MCF 10A (cell line): Measurements from ENCODE around the gene HHIP. TPM values are rescaled to one million over a fixed set of nuclear protein-coding genes. Genes with fewer than 3 reads are reported as not detected.

Source experiments
- Bru-seq: library from RNA; stranded (reverse); fragments of 400-500 nt; gene quantifications from one replicate; lab custom pipeline; 2021; lab: Mats Ljungman, UMichigan
- BruChase-seq, 2 experiments: library from RNA; stranded (reverse); fragments of 400-500 nt; gene quantifications; one replicate each; lab custom pipeline; 2021; lab: Mats Ljungman, UMichigan
- BruUV-seq: library from RNA; stranded (reverse); fragments of 400-500 nt; replicated peaks from 2 replicates; lab custom pipeline; 2021; lab: Mats Ljungman, UMichigan
- CTCF ChIA-PET: fragments of 300-600 bp; sonication (Branson Sonifier 250); formaldehyde crosslinking; extraction: SDS; loops from one replicate; lab custom pipeline; 2021; ENCODE audit warnings: antibody characterized with exemption, inconsistent platforms; lab: Yijun Ruan, JAX
- POLR2A ChIA-PET: fragments of 300-600, 350-650 bp; sonication (Branson Sonifier 250); formaldehyde crosslinking; extraction: SDS; loops from one replicate; lab custom pipeline; 2020; ENCODE audit warnings: antibody characterized with exemption, inconsistent platforms; lab: Yijun Ruan, JAX
- DNase-seq: peaks from one replicate; pipeline ENCODE4 v3.0.0-alpha.2; 2018; ENCODE audit not compliant: unreplicated experiment
- H3K27ac Mint-ChIP-seq: one replicate; pipeline ENCODE4 v1.8.0; 2022; ENCODE audit warnings: mild to moderate bottlenecking, low read depth, mixed read lengths; ENCODE audit not compliant: unreplicated experiment
- H3K27me3 Mint-ChIP-seq: one replicate; pipeline ENCODE4 v1.8.0; 2022; ENCODE audit warnings: mixed read lengths; ENCODE audit not compliant: insufficient read depth, unreplicated experiment
- H3K36me3 Mint-ChIP-seq: one replicate; pipeline ENCODE4 v1.8.0; 2022; ENCODE audit warnings: mild to moderate bottlenecking, moderate library complexity, mixed read lengths; ENCODE audit not compliant: insufficient read depth, unreplicated experiment
- H3K4me1 Mint-ChIP-seq: one replicate; pipeline ENCODE4 v1.8.0; 2022; ENCODE audit warnings: mixed read lengths; ENCODE audit not compliant: insufficient read depth, unreplicated experiment
- H3K4me3 Mint-ChIP-seq: one replicate; pipeline ENCODE4 v1.8.0; 2022; ENCODE audit warnings: mild to moderate bottlenecking, moderate library complexity, mixed read lengths; ENCODE audit not compliant: unreplicated experiment
- H3K9me3 Mint-ChIP-seq: one replicate; pipeline ENCODE4 v1.8.0; 2022; ENCODE audit warnings: mixed read lengths; ENCODE audit not compliant: unreplicated experiment
- intact Hi-C: fragments of 100-400 bp; cut with micrococcal nuclease; formaldehyde crosslinking; loops from 2 replicates; pipeline ENCODE4 v1.14.1; 2022
- long read RNA-seq: library from polyadenylated mRNA; stranded (forward); transcript quantifications from one replicate; pipeline ENCODE4 v2.0.0, GENCODE V29; 2022
- total RNA-seq: library from RNA; stranded (reverse); gene quantifications from 2 replicates; pipeline ENCODE4 v1.2.3, GENCODE V29; 2022
- TF ChIP-seq, protein P1 (sequence below): fragments of 200-600 bp; IDR thresholded peaks from one replicate; pipeline ENCODE4 v1.8.0; 2022; ENCODE audit warnings: antibody characterized with exemption, mild to moderate bottlenecking; ENCODE audit not compliant: unreplicated experiment

The HHIP gene, protein sequence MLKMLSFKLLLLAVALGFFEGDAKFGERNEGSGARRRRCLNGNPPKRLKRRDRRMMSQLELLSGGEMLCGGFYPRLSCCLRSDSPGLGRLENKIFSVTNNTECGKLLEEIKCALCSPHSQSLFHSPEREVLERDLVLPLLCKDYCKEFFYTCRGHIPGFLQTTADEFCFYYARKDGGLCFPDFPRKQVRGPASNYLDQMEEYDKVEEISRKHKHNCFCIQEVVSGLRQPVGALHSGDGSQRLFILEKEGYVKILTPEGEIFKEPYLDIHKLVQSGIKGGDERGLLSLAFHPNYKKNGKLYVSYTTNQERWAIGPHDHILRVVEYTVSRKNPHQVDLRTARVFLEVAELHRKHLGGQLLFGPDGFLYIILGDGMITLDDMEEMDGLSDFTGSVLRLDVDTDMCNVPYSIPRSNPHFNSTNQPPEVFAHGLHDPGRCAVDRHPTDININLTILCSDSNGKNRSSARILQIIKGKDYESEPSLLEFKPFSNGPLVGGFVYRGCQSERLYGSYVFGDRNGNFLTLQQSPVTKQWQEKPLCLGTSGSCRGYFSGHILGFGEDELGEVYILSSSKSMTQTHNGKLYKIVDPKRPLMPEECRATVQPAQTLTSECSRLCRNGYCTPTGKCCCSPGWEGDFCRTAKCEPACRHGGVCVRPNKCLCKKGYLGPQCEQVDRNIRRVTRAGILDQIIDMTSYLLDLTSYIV
- total RNA-seq (0.12 TPM in 1 of 2 replicates, not detected in the other), Bru-seq, nascent RNA (percentile 6 among the genes with signal in this experiment), BruChase-seq, experiment 1, labeled RNA remaining after a 6-hour chase (percentile 4 among the genes with signal in this experiment), BruChase-seq, experiment 2, labeled RNA remaining after a 2-hour chase (percentile 1 among the genes with signal in this experiment)
- long read RNA-seq = 0 reads

GRCh38 chr4:144645631-144646522 is at the start of gene HHIP:
HHIP (plus strand) TSS chr4:144646156; CDS start chr4:144646676, 520 bp downstream.
- Mint-ChIP-seq H3K4me3 (peak within 1 kb of the TSS; percentile 80), H3K4me1 (peaks cover 8% of the 10 kb centered on the region), H3K27me3 (peaks cover 14% of the 10 kb centered on the region), H3K27ac (no peak within 1 kb of the TSS), H3K9me3 (no peaks in the 10 kb centered on the region), H3K36me3 (no peaks in the 10 kb centered on the region)
- intact Hi-C loops = no loop called here
- ChIA-PET POLR2A (no interaction called here), CTCF (no interaction called here)
- BruUV-seq = no TSS peak
- peak; percentile 18 for DNase-seq
- TF ChIP-seq, protein P1, sequence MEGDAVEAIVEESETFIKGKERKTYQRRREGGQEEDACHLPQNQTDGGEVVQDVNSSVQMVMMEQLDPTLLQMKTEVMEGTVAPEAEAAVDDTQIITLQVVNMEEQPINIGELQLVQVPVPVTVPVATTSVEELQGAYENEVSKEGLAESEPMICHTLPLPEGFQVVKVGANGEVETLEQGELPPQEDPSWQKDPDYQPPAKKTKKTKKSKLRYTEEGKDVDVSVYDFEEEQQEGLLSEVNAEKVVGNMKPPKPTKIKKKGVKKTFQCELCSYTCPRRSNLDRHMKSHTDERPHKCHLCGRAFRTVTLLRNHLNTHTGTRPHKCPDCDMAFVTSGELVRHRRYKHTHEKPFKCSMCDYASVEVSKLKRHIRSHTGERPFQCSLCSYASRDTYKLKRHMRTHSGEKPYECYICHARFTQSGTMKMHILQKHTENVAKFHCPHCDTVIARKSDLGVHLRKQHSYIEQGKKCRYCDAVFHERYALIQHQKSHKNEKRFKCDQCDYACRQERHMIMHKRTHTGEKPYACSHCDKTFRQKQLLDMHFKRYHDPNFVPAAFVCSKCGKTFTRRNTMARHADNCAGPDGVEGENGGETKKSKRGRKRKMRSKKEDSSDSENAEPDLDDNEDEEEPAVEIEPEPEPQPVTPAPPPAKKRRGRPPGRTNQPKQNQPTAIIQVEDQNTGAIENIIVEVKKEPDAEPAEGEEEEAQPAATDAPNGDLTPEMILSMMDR = no peak

DNA sequence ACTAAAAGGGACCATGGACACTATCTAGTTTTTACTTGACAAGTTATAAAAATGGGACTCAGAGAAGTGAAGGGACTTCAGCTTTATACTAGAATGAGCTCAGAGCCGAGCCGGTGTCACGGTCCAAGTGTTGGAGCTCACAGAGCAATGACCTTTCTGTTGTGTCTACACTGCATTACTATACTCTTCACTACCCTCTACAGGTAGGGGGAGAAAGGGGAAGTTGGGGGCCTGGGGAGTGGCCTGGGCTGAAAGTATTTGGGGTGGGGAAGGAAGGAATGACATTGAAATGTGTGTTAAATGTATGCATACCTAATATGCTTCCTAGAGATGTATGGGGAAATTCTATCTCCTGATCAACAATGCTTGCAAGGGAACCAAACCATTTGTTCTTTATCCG is 48.8 kb upstream of the HHIP start:
- Mint-ChIP-seq H3K36me3 (no peaks in the 10 kb centered on the region), H3K27me3 (no peaks in the 10 kb centered on the region), H3K4me3 (no peak overlapping the region), H3K27ac (no peak overlapping the region), H3K4me1 (no peaks in the 10 kb centered on the region), H3K9me3 (no peaks in the 10 kb centered on the region)
- BruUV-seq = no TSS peak
- DNase-seq = no peak
- CTCF ChIA-PET = no interaction called here
- intact Hi-C loops = no loop called here
- POLR2A ChIA-PET = no interaction called here
- TF ChIP-seq, protein P1 = no peak

DNA sequence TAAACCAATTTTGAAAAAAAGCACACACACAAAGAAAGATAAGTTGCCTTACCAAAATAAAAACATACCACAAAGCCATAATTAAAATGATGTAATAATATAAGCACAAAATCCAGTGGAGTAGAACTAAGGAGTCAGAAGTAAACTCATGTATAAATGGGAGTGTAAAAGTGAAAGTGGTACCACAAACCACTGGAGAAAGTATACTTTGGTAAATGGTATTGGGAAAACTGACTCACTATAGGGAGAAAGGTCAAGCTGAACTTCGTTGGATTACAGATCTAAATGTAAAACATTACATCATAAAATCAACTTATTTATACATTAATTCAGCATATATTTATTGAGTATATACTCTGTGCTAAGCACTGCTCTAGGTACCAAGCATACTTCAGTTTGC is 46.3 kb upstream of the HHIP start:
- no peaks in the 10 kb centered on the region for H3K4me1 Mint-ChIP-seq
- H3K27ac Mint-ChIP-seq = no peak overlapping the region
- BruUV-seq = no TSS peak
- ChIA-PET POLR2A (no interaction called here), CTCF (no interaction called here)
- H3K27me3 Mint-ChIP-seq = no peaks in the 10 kb centered on the region
- no peak for DNase-seq
- no peaks in the 10 kb centered on the region for H3K9me3 Mint-ChIP-seq
- no peaks in the 10 kb centered on the region for H3K36me3 Mint-ChIP-seq
- no peak overlapping the region for H3K4me3 Mint-ChIP-seq
- intact Hi-C loops = no loop called here
- TF ChIP-seq, protein P1 = no peak
